Anterior cingulate cortex (tissue), 58 donors: ENCODE measurements around the gene PIP4K2C.
"Not testable (repeated sequence)": the region's sequence is repeated elsewhere in the genome, so short reads cannot be mapped to it uniquely, and the experiment has no call there.

Experiments
- DNase-seq, 58 donors: peaks; one replicate each; lab custom pipeline; 2025; lab: John Stamatoyannopoulos, UW

Gene PIP4K2C

GRCh38 chr12:57554897-57555296 is 36.1 kb upstream of the PIP4K2C start:
- DNase-seq: no peak

GRCh38 chr12:57558864-57559263 is 32.1 kb upstream of the PIP4K2C start:
- DNase-seq: no peak

- DNase-seq: no peak
Observed at GRCh38 chr12:57560516-57560915, 30.5 kb upstream of the PIP4K2C start.

GRCh38 chr12:57561117-57561516 is 29.9 kb upstream of the PIP4K2C start:
- DNase-seq: not testable (repeated sequence)

DNA sequence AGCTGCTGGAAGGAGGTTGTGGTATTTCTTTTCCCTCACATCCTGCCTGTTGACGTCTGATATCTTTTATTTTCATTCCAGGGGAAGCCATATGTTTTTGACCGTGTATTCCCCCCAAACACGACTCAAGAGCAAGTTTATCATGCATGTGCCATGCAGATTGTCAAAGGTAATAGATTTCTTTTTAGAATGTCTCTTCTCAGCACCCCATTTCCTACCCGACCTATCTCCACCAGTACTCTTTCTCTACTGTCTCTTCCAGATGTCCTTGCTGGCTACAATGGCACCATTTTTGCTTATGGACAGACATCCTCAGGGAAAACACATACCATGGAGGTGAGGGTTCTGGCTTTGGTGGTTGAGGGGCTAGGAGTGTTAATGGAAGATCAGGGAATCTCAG is 27.6 kb upstream of the PIP4K2C start:
- DNase-seq: no peak

DNA sequence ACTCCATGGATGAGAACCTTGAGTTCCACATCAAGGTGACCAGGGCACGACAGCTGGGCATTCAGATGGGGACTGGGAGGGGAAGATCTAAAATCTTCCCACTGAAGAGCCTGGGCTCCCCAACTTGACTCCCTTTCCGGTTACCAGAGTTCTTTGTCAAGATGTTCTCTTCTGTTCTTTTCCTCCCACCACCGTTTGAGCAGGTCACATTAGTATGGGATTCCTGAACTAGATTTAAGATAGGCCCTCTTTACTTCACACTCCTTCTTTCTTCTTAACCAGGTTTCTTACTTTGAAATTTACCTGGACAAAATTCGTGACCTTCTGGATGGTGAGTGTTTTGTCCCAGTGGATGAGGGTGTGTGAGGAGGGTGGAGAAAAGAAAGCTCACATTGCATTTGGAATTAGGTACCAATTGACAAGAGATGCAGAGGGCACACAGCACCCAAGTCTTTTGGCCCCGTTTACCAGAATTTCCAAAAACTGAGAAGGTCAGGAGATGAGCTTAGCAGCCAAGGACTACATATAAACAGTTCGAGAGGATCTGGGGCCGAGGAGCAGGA is 26.7 kb upstream of the PIP4K2C start:
- no peak for DNase-seq

DNA sequence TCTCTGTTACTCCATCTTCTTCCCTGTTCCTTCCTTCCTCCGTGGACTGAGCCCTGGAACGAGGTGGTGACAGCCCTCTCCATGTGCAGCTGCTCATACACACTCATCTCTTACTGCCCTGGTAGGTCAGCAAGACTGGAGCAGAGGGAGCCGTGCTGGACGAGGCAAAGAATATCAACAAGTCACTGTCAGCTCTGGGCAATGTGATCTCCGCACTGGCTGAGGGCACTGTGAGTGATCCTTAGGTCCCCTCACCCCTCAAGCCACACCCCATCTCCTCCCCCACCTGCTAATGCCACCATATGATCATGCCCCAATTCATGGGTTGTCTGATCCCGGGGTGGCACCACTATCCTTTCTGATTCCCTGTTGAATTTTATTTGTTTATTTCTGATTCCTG is 22.2 kb upstream of the PIP4K2C start:
- no peak for DNase-seq

GRCh38 chr12:57569858-57570257 is 21.1 kb upstream of the PIP4K2C start:
- DNase-seq: no peak

- not testable (repeated sequence) for DNase-seq
Observed at GRCh38 chr12:57570438-57570837, 20.6 kb upstream of the PIP4K2C start.

DNA sequence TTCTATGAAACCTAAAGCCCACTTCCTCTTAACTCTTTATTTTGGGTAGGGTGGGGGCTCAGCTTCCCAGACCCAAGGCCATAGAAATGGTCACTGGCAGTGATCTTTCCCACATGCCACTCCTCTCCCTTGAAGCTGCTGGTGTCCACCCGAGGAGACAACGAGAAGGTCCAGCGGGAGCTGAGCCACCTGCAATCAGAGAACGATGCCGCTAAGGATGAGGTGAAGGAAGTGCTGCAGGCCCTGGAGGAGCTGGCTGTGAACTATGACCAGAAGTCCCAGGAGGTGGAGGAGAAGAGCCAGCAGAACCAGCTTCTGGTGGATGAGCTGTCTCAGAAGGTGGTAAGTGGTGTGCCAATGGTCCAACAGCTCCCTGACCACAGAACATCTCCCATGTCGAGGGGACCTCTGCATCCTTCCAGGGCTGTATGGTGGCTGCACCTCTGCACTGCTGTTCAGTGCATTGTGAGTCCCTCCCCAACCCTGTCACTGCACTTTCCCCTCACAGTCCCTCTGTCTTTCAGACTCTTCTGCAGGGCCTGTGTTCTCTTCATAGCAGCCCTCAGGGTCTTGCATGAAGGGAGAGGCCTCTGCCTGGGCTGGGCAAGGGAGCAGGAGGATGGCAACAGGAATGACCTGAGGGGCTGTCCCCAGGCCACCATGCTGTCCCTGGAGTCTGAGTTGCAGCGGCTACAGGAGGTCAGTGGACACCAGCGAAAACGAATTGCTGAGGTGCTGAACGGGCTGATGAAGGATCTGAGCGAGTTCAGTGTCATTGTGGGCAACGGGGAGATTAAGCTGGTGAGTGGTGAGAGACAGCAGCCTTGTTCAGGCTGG is 18.8 kb upstream of the PIP4K2C start:
- DNase-seq: no peak

DNA sequence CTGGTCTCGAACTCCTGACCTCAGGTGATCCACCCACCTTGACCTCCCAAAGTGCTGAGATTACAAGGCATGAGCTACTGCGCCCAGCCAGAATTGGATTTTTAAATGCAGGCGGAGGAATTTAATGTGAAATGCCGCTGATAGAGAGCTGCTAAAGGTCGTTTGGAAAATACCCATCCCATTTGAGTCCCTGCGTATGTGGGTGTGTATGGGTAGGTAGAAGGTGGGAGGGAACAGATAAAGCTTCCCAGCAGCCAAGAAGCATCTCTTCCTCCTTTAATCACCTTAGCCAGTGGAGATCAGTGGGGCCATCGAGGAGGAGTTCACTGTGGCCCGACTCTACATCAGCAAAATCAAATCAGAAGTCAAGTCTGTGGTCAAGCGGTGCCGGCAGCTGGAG is 16.2 kb upstream of the PIP4K2C start:
- no peak for DNase-seq

GRCh38 chr12:57575771-57576612 is 15.0 kb upstream of the PIP4K2C start:
- DNase-seq: no peak

DNA sequence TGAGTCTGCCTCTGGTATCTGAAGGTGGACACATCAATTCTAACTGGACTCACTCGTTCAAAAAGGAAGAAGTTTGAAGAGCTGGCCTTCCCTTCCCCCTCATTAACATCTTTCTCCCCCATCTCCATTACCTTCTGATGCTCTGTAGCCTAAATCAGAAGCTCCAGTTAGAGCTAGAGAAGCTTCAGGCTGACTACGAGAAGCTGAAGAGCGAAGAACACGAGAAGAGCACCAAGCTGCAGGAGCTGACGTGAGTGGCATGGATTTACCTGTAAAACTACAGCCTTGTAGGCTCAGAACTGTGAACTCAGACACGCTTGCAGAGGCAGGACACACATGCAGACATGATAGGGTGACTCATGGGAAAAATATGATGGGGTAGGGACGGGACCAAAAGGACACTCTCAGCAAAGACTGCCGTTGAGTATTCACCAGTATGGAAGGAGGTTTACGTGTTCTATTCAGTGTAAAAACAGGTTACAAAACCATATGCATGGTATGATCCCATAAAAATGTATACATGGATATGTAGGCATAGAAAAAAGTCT is 14.3 kb upstream of the PIP4K2C start:
- no peak for DNase-seq

GRCh38 chr12:57577981-57578758 is 12.8 kb upstream of the PIP4K2C start:
- DNase-seq: no peak

- DNase-seq: no peak
Observed at GRCh38 chr12:57579011-57579410, 12.0 kb upstream of the PIP4K2C start.

DNA sequence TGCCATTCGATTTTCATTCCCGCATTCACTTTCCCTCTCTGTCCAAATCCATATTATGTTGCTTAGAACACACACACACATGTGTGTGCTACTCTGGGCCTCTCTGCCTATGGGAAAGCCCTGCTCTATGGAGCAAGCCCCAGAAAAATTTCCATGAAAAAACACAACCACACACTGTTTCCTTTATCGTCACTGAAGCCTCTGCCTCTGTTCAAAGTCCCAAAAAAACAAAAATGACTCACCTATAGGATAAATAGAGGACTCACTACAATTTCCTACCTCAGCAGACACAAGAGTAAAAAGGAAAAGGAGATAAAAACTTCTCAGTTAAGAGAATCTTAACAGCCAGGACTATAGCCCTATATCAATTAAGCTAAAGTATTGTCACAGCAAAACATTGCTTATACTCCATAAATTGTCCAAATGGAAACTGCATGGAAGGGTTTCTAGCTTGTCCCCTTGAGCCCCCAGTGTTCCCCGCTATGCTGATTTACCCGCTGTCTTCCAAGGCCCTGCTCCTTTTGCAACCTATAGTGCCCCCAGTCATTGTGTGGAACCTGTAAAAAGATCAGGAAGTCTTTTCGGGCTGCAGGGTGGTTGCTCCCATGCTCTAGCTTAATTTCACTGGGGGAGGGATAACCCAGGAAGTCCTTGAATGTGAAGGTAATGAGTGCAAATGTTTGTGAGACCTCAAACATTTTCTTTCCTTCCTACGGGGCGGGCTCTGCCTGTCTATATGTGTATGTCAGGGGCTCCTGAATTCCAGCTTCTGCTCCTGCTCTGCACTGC is 11.1 kb upstream of the PIP4K2C start:
- DNase-seq: no peak

GRCh38 chr12:57580466-57580795 is 10.6 kb upstream of the PIP4K2C start:
- DNase-seq: peak in 5 of 58 donors; percentile 7 to 39 (median 17)

DNA sequence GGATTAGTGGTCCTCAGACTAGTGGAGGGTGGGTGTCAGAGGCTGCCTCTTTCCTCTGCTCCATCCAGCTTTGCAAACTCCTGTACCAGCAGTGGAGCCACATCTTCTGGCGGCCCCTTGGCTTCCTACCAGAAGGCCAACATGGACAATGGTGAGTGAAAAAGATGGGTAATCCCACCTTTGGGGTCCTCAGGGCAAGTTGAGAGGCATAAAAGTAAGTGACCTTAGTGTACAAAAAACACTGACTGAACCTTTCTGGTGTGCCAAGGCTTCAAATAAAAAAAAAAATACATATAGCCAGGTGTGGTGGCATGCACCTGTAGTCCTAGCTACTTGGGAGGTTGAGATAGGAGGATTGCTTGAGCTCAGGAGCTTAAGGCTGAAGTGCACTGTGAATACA is 9.2 kb upstream of the PIP4K2C start:
- no peak for DNase-seq

- no peak for DNase-seq
Observed at GRCh38 chr12:57582440-57582839, 8.6 kb upstream of the PIP4K2C start.
